SKM-1 (cell line): ENCODE data around the gene IRF5.

ENCODE experiments used
- DNase-seq: peaks from one replicate; lab custom pipeline; 2025; ENCODE audit not compliant: unreplicated experiment; lab: John Stamatoyannopoulos, UW

IRF5 gene, protein sequence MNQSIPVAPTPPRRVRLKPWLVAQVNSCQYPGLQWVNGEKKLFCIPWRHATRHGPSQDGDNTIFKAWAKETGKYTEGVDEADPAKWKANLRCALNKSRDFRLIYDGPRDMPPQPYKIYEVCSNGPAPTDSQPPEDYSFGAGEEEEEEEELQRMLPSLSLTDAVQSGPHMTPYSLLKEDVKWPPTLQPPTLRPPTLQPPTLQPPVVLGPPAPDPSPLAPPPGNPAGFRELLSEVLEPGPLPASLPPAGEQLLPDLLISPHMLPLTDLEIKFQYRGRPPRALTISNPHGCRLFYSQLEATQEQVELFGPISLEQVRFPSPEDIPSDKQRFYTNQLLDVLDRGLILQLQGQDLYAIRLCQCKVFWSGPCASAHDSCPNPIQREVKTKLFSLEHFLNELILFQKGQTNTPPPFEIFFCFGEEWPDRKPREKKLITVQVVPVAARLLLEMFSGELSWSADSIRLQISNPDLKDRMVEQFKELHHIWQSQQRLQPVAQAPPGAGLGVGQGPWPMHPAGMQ

GRCh38 chr7:128937647-128938543 lies at the start of gene IRF5:
Gene IRF5 (plus strand): TSS chr7:128937927. CDS start chr7:128942082, 4,155 bp downstream.
- DNase-seq, result no peak

GRCh38 chr7:128888039-128888755 lies 49.5 kb upstream of the IRF5 start:
- no peak for DNase-seq

GRCh38 chr7:128888756-128889095 lies 49.0 kb upstream of the IRF5 start:
- DNase-seq, result no peak

DNA sequence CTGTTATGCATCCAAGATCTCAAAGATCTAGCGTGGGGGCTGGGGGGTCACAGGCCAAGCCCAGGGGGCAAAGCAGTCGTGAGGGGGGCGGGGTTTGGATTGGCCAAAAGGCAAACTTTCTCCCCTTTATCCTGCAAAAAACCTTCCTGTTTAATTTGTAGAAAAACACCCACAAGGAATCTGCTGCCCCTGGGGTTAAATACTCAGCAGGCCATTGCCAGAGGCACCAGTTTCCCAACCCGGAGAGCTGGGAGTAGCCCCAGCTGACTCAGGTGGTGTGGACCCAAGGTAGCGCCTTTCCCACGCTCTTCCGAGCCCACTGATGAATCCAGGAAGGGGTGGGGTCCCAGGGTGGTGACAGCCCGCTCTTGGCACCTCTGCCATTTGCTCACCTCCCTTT lies 48.6 kb upstream of the IRF5 start:
- no peak for DNase-seq

GRCh38 chr7:128890306-128891109 lies 47.2 kb upstream of the IRF5 start:
- no peak for DNase-seq

DNA sequence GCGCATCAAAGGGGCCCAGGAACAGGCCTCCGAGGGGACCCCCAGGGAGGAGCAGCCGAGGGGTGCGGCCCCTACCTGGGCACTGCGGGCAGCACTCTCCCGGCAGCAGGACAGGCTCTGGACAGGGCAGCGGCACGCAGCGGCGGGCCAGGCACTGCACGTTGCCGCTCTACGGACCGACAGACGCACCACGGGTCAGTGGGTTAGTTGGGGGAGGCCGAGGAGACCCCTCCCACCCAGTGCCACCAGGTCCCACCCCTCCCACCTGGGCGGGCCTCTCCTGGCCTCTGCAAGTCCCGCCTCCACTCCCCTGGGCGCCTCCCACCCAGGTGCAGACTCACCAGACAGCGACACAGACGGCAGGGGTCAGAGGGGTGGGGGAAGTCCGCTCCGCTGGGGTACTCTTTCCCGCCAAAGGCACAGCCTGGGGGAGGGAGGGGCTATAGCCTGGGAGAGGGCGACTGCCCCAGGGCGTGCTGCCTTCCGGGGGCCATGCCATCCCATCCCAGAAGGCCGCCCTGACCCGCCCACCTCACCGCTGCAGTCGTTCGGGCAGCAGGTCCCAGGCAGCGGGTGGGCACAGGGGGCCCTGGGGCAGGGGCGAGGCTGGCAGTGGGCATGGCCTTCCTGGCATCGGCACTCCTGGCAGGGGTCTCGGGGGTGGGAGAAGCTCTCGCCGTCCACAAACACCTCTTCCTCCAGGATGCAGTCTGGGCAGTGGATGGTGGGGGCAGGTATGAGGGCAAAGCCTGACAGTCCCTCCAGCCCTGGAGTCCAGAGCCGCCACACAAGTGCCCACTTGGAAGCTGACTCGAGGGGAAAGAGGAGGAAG lies 46.4 kb upstream of the IRF5 start:
- no peak for DNase-seq

DNA sequence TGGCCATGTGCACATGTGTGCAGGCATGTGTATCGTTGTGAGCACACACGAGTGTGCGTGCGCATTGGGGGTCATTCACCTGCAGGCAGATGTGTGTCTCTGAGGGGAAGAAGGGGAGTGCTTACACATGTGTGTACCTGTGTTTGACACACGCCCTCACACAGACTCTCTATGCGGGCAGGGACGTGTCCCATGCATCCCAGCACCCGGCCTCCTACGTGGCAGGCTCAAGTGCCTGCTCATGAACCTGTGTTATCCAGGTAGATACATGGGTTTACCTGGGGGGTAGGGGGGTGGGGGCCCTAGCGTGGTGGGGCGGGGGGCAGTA lies 45.8 kb upstream of the IRF5 start:
- DNase-seq, result no peak

DNA sequence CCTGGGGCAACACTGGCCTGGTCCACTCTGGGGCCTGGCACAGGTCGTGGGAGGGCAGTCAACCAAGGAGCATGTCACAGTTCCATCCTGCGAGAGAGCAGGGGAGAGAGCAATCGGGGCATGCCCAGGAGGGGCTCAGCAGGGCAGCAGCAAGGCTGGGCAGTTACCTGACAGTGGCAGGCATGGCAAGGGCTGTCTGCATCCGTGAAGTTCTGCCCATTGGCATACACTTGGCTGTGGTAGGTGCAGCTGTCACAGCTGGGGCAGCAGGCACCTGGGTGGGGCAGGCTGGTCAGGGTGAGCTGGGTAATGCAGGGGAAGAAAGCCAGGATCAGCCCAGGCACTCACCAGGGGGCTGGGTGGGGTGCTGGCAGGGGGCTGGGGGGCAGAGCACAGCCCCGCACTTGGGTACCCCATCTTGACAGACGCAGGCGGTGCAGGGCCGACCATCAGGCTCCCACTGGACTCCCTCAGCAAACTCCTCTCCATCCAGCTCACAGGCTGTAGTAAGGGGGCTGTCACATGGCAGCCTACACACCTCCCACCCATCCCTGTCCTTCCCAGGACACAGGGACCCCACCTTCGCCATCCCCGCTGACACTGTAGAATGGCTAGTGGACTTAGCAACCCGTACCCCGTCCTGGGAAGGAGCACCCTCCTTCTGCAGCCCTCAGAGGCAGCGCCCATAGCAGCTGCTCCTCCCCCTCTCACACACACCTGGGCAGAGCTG lies 45.0 kb upstream of the IRF5 start:
- DNase-seq, result no peak

GRCh38 chr7:128893251-128894100 lies 44.3 kb upstream of the IRF5 start:
- DNase-seq, result no peak

- DNase-seq, result no peak
Observed at GRCh38 chr7:128894101-128894440, 43.7 kb upstream of the IRF5 start.

- DNase-seq, result no peak
Observed at GRCh38 chr7:128895320-128895719, 42.4 kb upstream of the IRF5 start.

DNA sequence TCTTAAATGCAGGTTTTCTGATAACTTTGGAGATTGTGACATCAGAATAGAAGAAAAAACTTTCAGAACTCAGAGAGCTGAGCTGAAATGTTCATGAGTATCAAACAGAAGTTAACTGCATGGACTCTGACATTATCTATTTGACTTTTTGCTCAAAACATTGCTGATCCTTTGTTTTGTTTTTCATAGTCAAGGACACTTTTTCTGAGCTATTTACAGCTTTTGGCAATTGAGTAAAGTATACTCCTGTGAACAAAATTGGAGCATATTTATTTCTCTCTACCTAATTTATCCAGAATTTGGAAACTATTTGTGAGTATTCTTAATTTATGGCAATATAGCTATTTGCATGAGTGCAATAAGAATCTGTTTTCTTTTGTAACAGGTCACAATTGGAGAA lies 38.3 kb upstream of the IRF5 start:
- DNase-seq, result no peak

DNA sequence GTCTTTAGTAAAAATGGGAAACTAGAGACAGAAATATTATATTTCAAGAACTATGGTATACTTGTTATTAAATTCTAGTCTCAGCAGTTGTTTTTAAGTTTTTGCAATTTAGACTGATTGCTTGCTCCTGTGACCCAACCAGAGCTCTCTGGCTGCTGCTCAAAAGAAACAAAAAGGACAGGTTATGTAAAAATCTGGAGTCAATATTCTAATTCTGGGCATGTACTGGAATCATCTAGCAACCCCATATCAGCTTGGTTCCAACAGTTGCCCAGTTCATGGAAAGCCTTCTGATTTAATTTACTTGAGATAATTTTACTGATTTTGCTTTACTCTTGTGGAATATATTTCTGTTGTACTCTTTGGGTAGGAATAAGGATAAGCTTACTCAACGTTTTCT lies 37.5 kb upstream of the IRF5 start:
- DNase-seq, result no peak

- no peak for DNase-seq
Observed at GRCh38 chr7:128902761-128903585, 34.8 kb upstream of the IRF5 start.

GRCh38 chr7:128903621-128904361 lies 33.9 kb upstream of the IRF5 start:
- no peak for DNase-seq

- DNase-seq, result peak; percentile 47
Observed at GRCh38 chr7:128904381-128905197, 33.1 kb upstream of the IRF5 start.
